HG03060 (cell line): ENCODE data around the gene PLAAT3.
"Not testable (repeated sequence)": the region's sequence is repeated elsewhere in the genome, so short reads cannot be mapped to it uniquely, and the experiment has no call there.

Experiments used
- ATAC-seq: cut with Tn5 transposase; IDR thresholded peaks from one replicate; pipeline ENCODE4 v1.9.1; 2021; ENCODE audit warnings: low read depth, moderate number of reproducible peaks; ENCODE audit not compliant: unreplicated experiment

Gene PLAAT3

DNA sequence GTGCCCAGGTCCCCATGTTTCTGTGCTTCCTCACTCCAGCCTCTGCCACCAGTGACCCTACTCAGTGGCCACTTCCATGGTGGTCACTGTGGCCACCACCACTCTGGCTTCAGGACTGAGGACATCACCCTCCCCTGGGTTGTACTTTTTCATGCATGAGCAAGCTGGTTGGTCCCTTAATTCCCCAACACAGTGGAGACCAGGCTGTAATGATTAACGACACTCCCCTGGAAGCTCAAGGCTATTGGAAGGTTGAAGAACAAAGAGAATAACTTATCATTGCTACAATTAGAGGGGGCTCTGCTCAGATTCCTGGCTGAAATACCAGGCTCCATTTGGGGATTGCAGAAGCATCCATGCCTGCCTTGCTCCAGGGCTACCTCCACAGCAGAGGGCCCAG is 67.2 kb downstream of the PLAAT3 start:
- no peak for ATAC-seq

DNA sequence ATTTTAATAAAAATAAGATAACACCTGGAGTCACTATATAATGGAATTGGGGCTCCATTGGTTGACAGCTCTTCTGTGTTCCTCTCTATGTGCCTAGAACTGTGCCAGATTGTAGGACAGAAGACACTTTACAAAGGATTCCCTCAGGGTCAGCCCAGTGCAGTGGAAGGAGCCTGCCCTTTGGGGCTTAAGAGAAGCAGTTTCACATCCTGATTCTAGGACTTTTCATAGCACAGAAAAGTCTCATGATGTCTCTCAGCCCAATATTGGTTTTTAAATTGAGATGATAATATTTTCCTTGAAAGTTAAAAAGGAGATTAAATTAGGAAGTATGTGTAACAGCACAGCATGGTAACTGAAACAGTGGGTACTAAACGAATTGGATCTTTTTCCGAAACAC is 70.5 kb downstream of the PLAAT3 start:
- ATAC-seq: no peak

DNA sequence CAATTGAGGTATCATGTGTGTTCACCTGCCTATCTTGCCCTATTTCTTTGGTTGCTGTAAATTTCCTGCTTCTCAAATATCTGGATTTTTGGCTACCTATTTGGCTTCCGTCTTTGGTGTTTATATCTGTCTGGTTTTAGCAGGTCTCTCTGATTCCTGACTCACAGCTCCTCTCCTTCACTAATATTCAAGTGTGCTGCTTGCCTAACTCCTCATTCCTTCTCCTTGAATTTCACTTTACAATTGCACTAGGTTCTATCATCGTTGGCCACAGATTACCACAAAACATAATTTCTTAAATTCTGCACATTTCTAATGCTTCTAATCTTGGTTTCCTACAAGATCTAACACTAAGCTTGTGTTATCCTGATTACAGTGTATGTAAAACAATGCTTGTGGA is 71.7 kb downstream of the PLAAT3 start:
- not testable (repeated sequence) for ATAC-seq

DNA sequence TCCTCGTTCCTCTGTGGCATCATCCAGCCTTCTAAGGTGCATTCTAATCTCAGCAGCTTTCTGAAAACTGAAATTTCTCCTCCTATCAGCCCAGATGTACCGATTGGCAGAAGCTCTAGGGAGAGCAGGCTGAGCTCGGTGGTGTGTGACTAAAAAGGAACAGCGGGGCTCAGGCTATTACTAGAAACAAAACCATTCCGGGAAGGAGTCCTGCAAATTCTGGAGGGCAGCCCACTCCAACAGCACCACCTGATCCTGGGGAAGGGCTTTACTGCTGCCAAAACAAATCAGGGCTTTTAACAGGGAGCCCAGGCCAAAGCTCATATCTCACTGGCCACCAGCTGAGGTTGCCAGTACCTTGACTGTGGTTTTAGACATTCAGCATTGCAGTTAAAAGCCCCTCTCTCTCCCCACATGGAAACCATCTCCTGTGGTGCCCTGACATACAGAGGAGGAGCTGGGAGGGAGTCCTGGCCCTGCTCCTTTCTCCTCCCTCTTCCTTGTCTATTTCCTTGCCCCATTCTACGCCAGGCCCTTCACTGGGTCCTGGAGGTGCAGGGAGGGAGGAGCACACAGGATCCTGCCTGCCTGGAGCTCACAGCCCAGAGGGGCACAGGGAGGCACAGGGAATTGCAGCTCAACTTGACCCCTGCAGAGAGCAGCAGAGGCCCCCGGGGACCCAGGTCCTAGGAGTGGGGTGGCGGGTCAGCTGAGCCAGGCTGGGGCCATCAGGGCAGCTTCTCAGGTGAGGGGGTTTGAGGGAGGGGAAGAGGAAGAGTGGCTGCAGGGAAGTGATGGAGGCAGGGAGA is 76.7 kb downstream of the PLAAT3 start:
- no peak for ATAC-seq

DNA sequence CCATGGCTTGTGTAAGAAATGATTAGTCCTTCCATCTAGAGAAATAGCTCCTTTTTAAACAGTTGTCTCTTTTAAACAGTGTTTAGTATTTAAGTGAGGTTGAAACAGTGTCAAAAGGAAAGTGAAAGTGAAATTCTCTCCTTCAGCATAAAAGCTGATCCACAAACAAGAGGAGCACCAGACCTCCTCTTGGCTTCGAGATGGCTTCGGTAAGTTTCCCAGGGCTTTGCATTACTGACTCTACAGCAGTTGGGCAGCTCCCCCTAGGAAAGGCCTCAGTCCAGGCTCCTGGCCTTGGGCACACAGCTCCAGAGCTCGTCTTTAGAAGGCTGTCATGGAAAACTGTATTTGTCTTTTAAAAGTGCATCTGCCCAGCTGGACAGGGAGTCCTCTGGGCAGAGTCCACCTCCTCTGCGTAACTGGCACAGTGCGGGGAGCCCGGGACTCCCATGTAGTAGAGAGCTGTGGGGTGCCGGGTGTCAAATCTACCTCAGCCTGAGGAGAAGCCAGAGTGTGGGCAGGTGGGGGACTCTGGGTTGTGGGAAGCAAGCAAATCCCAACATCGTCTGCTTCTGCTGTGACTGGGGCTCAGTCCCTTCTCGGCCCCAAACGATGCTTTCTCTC is 77.5 kb downstream of the PLAAT3 start, which contains the start of gene PLAAT4:
PLAAT4 (plus strand) TSS at position 140 of the 624 bp plus-strand sequence; CDS start at position 201, 61 bp downstream.
- ATAC-seq: no peak

DNA sequence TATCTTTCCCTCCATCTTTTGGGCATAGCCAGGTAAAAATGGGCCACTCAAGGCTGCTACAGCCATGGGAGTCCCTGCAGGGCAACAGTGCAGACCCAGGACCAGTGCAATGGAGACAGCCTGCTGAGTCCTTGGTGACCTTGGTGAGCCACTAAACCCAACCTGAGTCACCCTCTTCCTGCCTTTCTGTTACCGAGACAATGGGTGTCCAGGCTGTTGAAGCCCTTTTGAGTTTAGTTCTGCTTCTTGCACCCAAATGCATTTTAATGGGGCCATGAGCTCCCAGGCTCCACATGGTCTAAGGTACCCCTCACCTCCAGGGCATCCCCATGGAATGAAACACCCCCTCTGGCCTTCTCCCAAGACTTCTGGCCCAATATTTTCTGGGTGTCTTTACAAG is 78.5 kb downstream of the PLAAT3 start:
- ATAC-seq: no peak

DNA sequence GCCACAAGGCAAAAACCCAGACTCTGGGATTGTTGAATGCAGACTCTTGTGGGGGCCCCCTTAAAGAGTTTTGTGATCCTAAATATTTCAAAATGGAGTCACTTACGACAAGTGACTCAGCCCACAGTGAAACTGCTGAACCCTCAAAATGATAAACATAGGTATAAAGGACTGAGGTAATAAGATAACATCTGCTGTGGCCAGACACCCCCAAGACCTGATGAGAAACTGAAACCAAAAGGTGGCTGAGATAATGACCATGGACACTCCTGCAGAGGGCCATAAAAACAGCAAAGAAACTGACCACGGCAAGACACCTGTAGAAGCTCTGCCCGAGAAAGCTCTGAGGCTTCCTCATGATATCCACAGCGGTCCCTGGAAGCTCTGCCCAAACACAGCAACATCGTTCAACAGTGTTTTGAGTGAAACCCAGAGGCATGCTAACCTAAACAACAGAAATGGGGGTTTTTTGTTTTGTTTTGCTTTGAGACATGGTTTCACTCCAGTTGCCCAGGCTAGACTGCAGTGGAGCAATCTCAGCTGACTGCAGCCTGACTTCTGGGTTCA is 79.3 kb downstream of the PLAAT3 start:
- no peak for ATAC-seq

DNA sequence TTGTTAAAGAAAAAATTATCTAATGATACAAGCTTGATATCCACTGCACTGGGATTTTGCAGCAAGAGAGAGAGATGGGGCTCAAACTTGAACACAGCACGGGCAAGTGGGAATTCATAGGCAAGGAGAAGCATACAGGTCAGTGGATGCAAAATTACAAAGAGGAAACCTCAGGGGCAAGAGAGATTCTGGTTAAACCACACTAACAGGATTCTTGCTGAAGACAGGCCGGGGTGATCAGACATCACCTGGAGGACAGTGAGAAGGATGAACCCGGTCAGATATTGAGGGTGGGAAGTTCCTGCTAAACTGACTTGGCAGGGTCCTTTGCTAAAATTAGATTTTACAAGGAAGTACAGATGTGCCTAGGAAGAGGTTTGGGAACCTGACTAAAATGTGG is 80.2 kb downstream of the PLAAT3 start:
- no peak for ATAC-seq

DNA sequence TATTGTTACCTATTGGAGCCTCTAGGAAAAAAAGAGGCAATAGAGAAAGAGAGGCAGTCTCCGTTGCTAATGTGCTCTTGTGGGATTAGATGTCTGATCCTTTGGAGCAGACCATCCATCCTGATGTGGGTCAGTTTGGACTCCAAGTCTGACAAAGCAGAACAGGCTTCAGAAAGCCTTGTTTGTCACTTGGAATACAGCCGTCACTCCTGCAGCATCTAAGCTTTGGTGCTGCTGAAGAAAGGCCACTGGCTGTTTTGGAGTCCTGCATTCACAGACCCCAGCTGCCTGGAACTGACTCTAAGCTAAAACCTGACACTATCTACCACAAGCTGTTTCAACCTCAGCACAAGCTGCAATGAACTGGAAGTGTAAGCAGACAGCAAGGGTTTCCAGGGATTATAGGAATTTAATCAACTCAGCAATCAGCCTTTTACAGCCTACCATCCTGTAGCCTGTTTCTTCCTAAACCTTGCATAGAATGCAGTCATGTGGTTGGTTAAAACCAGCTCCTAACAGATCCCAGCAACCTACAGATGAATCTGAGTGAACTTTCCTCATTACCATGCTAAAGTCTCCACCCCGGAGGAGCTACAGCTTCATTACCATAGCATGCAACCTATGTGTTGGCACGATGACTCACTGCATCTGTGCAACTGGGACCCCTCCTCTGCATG is 81.3 kb downstream of the PLAAT3 start:
- no peak for ATAC-seq

DNA sequence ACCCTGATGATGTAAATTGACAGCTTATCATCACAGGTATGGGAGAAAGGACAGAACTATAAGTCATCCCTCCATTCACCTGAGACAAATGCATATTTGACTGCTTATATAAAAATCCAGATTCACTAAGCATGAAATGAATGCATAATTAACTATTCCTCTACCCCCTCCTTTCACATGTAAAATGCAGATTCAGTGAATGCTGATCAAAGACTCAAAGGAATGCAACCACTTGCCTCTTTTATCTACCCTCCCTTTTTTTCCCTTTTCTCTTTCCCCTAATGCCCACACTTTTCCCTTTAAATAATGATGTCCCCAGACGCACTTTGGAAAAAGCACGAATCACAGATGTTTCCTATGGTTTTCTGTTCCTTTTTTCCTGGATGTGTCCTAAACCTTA is 82.1 kb downstream of the PLAAT3 start:
- ATAC-seq: no peak

DNA sequence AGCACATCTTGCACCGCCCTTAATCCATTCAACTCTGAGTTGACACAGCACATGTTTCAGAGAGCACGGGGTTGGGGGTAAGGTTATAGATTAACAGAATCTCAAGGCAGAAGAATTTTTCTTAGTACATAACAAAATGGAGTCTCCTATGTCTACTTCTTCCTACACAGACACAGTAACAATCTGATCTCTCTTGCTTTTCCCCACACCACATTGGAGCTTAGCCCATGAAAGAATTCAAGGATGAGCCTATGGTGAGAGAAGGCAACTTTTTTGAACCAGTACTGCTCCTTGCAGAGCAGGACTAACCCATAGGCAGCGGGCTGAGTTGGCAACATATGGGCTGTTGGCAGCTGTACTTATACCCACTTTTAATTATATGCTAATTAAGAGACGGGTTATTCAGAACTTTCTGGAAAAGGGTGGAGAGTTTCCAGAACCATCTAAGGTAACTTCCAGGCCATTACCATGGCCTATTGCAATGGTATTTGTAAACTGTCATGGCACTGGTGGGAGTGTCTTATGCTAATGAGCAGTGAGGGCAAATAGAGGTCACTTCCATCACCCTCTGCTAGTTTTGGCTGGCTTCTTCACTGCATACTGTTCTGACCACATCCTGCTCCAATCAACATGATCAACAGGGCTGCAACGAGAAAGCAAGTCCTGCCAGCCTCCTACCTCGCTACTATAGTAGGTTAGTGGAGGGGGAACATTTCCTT is 83.0 kb downstream of the PLAAT3 start:
- ATAC-seq: peak; percentile 90

DNA sequence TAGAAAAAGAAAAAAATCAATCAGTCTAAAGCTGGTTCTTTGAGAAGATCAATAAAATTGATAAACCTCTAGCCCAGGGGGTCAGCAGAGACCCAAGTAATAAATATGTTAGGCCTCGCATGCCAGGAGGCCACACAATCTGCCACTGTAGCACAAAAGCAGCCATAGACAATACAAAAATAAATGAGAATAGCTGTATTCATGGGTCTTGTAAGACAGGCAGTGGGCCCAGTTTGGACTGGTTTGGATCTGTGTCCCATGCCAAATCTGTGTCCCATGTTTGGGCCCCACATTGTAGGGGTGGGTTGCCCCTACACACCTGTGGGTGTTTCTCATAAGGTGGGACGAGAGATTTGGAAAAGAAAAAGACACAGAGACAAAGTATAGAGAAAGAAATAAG is 84.2 kb downstream of the PLAAT3 start:
- no peak for ATAC-seq

DNA sequence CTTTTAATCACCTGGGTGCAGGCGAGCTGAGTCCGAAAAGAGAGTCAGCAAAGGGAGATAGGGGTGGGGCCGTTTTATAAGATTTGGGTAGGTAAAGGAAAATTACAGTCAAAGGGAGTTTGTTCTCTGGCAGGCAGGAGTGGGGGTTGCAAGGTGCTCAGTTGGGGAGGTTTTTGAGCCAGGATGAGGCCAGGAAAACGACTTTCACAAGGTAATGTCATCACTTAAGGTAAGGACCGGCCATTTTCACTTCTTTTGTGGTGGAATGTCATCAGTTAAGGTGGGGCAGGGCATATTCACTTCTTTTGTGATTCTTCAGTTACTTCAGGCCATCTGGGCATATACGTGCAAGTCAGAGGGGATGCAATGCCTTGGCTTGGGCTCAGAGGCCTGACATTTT is 84.9 kb downstream of the PLAAT3 start:
- not testable (repeated sequence) for ATAC-seq

DNA sequence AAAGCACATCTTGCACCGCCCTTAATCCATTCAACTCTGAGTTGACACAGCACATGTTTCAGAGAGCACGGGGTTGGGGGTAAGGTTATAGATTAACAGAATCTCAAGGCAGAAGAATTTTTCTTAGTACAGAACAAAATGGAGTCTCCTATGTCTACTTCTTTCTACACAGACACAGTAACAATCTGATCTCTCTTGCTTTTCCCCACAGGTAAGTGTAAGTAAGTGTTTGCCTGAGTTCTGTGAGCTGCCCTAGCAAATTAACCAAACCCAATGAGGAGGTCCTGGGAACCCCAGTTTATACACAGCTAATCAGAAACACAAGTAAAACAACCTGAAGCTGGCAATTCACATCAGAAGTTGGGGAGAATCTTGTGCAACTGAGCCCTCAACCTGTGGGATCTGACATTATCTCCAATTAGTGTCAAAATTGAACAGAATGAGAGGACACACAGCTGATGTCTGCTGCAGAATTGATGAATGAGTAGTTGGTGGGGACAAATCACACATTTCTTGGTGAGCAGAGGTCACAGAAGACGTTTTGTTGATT is 85.4 kb downstream of the PLAAT3 start:
- not testable (repeated sequence) for ATAC-seq

DNA sequence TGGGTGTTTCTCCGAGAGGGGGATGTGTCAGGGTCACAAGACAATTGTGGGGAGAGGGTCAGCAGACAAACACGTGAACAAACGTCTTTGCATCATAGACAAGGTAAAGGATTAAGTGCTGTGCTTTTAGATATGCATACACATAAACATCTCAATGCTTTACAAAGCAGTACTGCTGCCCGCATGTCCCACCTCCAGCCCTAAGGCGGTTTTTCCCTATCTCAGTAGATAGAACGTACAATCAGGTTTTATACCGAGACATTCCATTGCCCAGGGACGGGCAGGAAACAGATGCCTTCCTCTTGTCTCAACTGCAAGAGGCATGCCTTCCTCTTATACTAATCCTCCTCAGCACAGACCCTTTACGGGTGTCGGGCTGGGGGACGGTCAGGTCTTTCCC is 86.1 kb downstream of the PLAAT3 start:
- not testable (repeated sequence) for ATAC-seq

DNA sequence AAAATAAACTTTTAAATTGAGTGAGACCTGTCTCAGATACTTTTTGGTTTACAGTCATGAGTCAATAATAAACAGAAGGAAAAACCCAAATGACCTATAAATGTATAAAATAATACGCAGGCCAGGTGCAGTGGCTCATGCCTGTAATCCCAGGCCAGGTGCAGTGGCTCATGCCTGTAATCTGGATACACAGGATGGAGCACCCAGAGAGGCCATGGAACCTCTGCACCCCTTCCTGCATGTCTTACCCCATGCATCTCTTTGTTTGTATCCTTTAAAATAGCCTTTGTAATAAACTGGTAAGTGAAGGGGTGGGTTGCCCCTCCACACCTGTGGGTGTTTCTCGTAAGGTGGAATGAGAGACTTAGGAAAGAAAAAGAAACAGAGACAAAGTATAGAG is 86.6 kb downstream of the PLAAT3 start:
- ATAC-seq: no peak
